GM19193 (cell line): ENCODE results near the gene PMP22.

ENCODE experiments used
- POLR2A ChIP-seq: IDR thresholded peaks from 4 replicates; pipeline ENCODE4 v1.6.1; 2011; ENCODE audit not compliant: insufficient read depth, insufficient read length; ENCODE audit errors: extremely low read depth

PMP22 gene

DNA sequence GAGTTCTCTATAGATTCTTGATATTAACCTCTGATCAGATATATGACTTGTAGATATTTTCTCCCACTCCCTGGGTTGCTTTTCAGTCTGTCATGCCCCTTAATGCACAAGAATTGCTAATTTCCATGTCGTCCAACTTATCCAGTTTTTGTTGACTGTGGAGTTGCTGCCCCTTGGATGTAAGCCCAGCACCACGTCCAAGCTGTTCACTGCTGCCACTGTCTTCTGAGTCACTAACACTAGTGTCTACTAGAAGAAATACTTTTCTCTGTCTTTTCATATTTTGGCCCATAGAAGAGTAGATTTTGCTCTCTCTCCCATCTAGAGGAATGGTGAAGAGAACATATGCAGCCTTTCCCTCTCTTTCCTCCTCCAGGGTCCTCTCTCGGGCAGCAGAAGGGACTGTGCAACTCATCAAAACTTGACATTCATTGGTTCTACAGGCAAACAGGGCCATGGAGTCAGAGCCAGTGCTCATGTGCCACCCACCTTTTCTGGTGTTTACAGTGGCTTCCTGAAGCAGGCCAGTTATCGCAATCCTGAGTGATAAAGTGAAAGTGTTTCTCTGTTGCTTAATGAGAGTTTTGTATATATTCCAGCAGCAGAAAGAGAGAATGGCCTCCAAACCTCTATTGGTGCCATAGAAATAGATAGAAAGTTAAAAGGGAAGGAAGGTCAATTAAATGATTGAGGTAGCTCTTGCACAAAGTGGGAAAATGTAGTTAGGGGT is 22.6 kb upstream of the PMP22 start:
- TF ChIP-seq POLR2A, result no peak

DNA sequence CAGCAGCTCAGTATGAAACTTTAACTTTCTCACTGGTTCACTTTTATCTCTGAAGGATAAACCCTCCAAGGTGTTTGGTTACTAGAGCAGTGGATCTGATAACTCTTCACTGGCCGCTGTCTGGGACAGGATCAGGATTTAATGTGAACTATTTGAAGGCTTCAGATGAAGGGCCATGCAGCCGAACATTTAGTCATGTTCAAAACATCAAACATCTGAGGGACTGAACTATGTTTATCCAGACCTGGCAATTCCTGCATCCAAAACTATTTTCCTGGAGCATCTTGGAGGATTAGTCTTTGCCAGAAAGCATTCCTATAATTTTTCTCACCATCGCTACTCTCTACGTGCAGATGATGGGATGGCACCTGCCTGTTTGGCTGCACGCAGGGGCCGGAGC is 20.3 kb upstream of the PMP22 start:
- no peak for TF ChIP-seq POLR2A

DNA sequence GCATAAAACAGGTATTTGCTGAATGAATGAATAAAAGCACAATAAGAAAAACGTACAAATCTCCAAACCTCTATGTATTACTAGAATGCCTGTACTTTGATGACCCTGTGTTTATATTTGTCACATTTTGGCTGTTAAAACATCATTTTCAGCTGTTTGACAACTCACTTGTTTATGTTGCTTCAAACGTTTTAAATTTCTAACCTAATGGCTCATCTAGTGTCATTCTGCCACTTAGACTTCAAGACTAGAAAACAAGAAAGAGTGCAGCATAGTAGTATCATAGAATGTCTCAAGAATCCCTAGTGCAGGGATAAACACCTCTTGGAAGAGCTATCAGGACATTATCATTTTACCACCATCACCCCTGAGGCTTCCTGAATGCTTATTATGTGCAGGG is 19.4 kb upstream of the PMP22 start:
- no peak for TF ChIP-seq POLR2A

DNA sequence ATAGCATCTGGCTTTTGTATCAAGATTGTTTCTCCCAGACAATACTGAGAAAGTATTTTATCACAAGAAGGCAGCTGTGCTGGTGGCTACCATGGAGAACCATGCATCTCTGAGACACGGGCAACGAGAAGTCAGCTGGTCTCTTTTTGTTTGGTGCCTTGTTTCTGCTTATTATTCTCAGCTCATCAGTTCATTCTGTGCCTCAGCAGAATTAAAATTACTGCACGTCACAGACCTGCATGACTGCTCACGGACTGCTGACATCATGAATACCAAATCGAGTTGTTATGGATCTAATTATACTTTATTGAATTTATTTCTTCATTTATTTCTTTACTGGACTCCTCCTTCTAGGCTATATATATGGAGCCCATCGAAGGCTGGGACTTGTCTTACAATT is 19.0 kb upstream of the PMP22 start:
- no peak for TF ChIP-seq POLR2A

DNA sequence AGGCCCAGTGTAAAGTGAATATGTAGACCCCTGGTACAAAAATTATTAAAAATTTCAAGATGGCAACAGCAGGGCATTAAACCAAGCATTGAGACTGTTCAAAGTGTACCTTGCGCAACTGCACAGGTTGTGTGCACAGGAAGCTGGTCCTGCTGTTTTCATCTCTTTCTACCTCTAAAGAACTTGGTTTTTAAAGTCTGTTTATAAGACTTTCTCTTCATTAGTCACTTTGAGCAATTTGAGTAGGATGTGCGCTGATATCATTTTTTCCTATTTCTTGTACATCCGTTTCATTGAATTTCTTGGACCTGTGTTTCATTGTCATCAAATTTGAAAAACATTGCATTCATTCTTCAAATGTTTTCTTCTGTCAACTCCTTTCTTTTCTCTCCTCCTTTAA is 16.8 kb upstream of the PMP22 start:
- TF ChIP-seq POLR2A, result no peak

DNA sequence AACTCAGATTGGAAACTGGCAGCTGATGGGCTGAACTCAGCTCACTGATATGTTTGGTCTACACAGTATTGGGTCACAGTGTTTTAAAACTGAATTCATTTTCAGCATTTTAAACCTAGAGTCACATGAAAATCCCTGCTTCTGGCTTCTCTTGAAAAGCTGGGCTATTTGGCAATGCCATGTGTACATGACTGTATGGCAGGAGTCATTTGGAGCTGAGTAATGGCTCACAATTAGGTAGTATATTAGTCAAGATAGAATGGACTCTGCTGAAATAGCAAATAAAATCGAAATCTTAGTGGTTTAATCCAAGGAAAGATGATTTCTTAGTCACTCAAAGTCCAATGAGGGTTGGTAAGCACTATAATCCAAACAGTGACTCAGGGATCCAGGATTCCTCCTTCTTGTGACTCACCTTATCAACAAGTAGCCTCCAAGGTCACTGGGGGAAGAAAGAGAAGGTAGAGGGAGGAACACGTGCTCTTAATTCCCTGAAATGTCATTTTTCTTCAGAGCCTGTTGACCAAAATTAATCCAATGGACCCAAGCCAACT is 13.9 kb upstream of the PMP22 start:
- TF ChIP-seq POLR2A, result no peak

DNA sequence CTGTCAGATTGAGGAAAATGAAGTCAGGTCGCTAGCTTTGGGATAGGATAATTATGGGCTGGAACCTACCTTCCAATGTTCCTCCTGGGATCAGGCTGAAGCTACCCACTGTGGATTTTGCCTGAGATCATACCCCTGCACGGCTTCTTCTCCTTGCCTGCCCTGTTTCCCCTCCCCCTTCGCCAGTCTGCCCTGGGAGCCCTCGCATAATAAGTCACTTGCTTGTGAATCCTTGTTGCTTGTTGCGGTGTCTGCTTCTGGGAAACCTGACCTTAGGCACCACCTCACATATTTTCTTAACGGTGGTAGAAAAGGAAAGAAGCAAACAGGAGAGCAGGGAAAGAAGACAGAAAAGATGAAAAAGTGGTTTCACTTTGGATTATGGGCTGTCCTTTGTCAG is 13.3 kb upstream of the PMP22 start:
- no peak for TF ChIP-seq POLR2A

DNA sequence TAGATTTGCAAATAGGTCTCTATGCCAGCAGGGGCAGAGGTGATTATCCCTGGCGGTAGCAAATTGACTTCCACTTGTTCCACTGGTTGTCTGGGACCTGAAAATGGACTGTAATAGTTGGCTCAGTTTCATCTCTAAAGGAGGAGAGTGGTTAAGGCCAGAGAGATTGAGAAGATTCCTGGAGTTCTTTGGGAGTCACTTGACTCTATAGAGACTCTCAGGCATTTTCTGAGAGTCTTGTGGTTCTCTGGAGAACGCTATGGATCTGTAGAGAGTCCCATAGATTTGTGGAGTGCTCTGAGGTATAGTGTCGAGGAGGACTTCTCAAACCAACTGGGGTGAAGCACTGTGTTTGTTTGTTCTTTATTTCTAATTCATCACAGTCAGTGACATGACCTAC is 8.9 kb upstream of the PMP22 start:
- no peak for TF ChIP-seq POLR2A

DNA sequence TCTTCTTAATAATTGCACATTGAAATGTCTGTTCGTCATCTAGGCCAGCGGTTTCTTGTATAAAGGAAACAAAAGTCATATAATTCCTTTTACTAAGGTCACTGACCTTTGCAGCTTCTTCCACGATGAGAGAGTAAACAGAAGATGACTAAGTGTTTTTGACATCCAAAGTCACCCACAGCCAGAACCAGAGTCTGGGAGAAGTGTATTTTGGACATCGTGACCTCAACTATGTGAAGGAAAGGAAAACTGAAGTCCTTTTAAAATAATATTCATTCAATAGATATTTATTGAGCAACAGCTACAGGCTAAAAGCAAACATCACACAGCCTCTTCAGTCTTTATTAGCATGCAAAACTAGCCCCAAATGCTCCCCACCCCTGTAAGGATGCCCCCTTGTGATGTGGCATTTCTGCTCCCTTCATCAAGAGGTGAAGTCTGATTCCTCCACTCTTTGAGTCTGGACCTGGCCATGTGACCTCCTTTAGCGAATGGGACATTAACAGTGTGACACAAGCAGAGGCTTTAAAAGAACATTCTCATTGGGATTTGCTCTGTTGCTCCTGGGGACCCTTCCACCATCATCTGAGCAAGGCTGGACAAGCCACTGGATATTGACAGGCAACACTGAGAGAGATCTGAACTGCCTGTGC is 8.1 kb upstream of the PMP22 start:
- TF ChIP-seq POLR2A, result no peak

DNA sequence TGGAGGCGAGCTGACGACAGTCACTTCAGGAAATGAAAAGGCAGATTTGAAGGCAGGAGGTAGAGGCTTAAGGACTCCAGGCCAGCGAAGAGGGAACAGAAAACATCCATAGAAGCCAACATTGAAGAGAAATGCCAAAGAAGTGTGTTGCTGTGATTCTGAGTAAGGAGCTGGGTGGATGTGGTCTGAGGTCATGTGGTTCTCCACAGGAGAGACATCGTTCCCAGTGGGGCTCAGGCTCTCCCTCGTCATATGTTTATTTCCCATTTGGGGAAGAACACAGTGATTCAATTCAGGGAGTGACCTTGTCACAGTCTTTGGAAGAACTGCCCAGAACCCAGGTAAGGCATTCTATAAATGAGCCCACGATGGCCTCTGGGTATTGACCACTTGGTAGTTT is 6.6 kb upstream of the PMP22 start:
- no peak for TF ChIP-seq POLR2A

DNA sequence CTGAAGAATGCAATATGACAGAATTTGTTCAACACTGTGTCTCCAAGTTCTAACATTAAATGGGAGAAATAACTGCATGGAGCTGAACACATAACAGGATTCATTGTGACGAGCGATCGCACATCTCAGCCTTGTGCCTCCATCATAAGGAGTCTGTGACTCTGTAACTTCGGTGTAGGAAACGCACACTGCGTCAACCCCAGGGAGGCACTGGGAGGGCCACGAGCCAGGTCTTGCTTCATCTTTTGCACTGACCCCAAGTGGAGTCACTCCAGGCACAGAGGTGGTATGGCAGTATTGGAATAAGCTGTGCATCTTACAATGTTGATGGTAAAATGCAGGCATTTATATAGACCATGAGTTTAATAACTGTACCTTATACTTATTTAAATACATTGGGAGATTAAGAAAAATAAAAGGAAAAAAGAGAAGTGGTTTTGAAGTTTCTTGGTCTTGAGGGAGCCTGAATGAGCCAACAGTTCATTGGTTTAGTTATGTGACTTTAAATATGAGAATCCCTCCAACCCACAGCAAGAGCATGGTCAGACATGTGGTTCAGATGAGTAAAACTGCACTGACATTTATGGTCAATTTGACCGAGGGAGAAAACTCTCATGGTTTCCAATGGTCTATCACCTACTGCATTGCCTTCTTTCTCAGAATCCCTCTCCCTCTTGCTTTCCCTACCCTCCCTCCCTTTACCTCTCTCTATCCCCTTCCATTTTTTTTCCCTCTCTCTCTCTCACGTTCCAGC is 5.7 kb upstream of the PMP22 start:
- no peak for TF ChIP-seq POLR2A

DNA sequence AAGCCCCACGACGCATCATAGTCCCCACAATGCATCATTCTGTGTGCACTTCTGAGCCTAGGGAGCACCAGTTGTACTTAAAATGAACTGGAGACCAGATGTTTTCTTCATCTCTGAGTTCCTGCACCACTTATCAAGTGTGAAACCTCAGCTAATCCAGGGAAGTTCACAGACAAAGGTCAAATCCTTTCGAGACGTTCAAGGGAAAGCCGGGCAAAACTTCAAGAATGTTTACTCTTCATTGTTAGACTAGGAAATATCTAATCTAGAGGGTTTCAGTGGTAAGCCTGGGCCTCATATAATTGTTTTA is 4.6 kb upstream of the PMP22 start:
- TF ChIP-seq POLR2A, result no peak

DNA sequence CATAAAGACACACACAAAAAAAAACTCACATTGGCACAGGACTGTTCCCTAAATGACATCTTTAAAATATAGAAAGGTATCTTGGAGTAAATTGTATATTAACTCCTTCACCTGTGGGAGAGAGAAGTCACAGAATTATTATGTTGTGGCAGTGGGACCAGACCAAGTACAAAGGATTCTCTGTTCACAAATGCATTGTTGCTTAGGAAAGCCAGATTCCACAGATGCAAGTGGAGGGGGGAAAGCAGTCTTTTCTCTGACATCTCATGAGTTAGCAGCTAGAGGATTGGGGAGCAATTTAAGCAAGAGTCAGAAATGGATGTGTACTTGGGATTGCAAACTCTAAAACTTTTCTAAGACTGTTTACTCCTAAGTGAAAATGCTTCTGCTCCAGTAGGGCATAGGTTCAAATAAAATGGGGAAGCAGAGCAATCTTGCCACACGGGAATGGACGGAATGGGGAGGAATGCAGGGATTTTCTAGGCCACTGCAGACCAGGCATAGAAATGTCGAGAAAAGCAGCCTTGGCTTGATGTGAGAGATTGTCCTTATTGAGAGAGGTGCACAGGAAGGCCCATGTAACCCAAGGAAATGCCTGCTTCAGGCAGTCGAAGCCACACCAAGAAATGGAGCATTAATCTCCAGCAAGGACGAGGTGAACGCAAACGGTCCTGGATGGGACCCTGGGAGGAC is 4.1 kb upstream of the PMP22 start:
- TF ChIP-seq POLR2A, result no peak

DNA sequence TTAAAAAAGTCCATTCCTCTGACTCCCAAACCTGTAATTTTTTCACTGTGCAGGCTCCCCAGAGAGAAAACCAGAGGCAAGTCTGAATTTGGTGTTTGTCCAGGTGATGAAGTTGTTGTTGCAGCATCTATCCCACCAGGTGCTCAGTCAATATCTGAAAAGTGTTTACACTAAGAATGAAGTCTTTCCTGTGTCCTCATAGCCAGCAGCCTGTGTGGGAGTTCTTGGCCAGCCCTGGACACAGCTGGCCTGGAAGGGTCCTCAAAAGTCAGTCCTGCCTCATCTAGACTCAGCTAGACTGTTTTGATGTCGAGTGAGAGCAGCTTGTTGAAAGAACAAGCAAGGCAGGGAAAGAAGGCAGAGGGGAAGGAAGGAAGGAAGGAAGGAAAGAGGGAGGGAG is 3.3 kb upstream of the PMP22 start:
- no peak for TF ChIP-seq POLR2A

DNA sequence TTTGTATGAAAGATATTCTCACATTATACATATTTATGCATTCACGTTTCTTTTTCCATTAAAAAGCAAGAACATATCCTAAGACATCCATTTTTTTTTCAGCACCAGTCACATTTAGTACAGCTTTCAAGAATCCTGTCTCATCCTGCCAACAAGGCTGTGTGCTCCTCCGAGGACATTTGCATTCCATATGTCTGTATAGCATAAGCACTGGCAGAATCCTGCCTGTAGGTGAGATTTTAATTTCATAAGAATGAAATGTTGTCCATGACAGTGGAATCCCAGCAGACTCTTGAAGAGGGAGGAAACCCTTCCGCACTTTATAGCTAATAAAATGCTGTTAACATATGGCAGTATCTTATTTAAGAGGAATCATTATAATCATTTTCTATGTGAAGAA is 2.9 kb upstream of the PMP22 start:
- no peak for TF ChIP-seq POLR2A
